ENCODE measurements around the gene PLEKHA7. TPM values are rescaled to one million over a fixed set of nuclear protein-coding genes. Genes with fewer than 3 reads are reported as not detected.

The PLEKHA7 gene
- total RNA-seq, 2 experiments from 2014 or later: 0.13 TPM; not detected in 1

GRCh38 chr11:17014833-17015626 lies 816 bp upstream of the PLEKHA7 start:
- Histone ChIP-seq H3K79me2 (ENCODE audit: insufficient read depth, low read depth, low read length) (no peaks in the 10 kb centered on the region), H3K9me3 (ENCODE audit: low read length) (no peaks in the 10 kb centered on the region), H3K4me2 (ENCODE audit: low read length) (no peak overlapping the region), H3K36me3 (ENCODE audit: insufficient read depth, low read length) (no peaks in the 10 kb centered on the region), H3K9me2 (ENCODE audit: insufficient read depth, low read length) (no peaks in the 10 kb centered on the region), H3K27ac (ENCODE audit: low read depth, low read length, poor library complexity, severe bottlenecking) (no peak overlapping the region), H4K20me1 (ENCODE audit: insufficient read depth, low read length) (no peaks in the 10 kb centered on the region), H3K4me3 (ENCODE audit: low read depth, low read length, poor library complexity, severe bottlenecking) (no peak overlapping the region), H2AFZ (ENCODE audit: low read length) (no peak overlapping the region), H3K4me1 (ENCODE audit: insufficient read depth, low read length, poor library complexity, severe bottlenecking) (no peaks in the 10 kb centered on the region)
- DNase-seq (ENCODE audit: low spot score): no peak
- ChIA-PET POLR2A (no interaction called here), CTCF (ENCODE audit: unreplicated experiment) (no interaction called here)
- BruUV-seq (replicated peaks): no TSS peak
- TF ChIP-seq, protein P1, sequence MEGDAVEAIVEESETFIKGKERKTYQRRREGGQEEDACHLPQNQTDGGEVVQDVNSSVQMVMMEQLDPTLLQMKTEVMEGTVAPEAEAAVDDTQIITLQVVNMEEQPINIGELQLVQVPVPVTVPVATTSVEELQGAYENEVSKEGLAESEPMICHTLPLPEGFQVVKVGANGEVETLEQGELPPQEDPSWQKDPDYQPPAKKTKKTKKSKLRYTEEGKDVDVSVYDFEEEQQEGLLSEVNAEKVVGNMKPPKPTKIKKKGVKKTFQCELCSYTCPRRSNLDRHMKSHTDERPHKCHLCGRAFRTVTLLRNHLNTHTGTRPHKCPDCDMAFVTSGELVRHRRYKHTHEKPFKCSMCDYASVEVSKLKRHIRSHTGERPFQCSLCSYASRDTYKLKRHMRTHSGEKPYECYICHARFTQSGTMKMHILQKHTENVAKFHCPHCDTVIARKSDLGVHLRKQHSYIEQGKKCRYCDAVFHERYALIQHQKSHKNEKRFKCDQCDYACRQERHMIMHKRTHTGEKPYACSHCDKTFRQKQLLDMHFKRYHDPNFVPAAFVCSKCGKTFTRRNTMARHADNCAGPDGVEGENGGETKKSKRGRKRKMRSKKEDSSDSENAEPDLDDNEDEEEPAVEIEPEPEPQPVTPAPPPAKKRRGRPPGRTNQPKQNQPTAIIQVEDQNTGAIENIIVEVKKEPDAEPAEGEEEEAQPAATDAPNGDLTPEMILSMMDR (conservative IDR thresholded peaks at IDR 0.05; ENCODE audit: low read length): peak; percentile 36; the same call in 1 of the 2 replicates
- TF ChIP-seq EZH2phosphoT487 (IDR thresholded peaks at IDR 0.05; ENCODE audit: borderline replicate concordance, low read depth, low read length): no peak
- intact Hi-C loops (cut with micrococcal nuclease; ENCODE audit: unreplicated experiment): no loop called here

- H3K4me3 ChIP-seq (ENCODE audit: low read depth, low read length, poor library complexity, severe bottlenecking): no peak overlapping the region
- no peaks in the 10 kb centered on the region for H3K79me2 ChIP-seq (ENCODE audit: insufficient read depth, low read depth, low read length)
- peak overlapping the region; percentile 5; the same call in 1 of the 2 replicates for H3K4me2 ChIP-seq (ENCODE audit: low read length)
- CTCF ChIA-PET (ENCODE audit: unreplicated experiment): no interaction called here
- H4K20me1 ChIP-seq (ENCODE audit: insufficient read depth, low read length): no peaks in the 10 kb centered on the region
- H3K36me3 ChIP-seq (ENCODE audit: insufficient read depth, low read length): no peaks in the 10 kb centered on the region
- H3K9me2 ChIP-seq (ENCODE audit: insufficient read depth, low read length): no peaks in the 10 kb centered on the region
- intact Hi-C loops (cut with micrococcal nuclease; ENCODE audit: unreplicated experiment): no loop called here
- no peak overlapping the region for H3K27ac ChIP-seq (ENCODE audit: low read depth, low read length, poor library complexity, severe bottlenecking)
- POLR2A ChIA-PET: no interaction called here
- no peaks in the 10 kb centered on the region for H3K4me1 ChIP-seq (ENCODE audit: insufficient read depth, low read length, poor library complexity, severe bottlenecking)
- no peaks in the 10 kb centered on the region for H3K9me3 ChIP-seq (ENCODE audit: low read length)
- BruUV-seq (replicated peaks): no TSS peak
- TF ChIP-seq, protein P1 (conservative IDR thresholded peaks at IDR 0.05; ENCODE audit: low read length): no peak
- TF ChIP-seq EZH2phosphoT487 (IDR thresholded peaks at IDR 0.05; ENCODE audit: borderline replicate concordance, low read depth, low read length): no peak
- no peak for DNase-seq (ENCODE audit: low spot score)
- H2AFZ ChIP-seq (ENCODE audit: low read length): no peak overlapping the region
Measured at GRCh38 chr11:17013548-17014320, 480 bp downstream of the PLEKHA7 start.
